ENCODE results near the gene KIF7.

DNA sequence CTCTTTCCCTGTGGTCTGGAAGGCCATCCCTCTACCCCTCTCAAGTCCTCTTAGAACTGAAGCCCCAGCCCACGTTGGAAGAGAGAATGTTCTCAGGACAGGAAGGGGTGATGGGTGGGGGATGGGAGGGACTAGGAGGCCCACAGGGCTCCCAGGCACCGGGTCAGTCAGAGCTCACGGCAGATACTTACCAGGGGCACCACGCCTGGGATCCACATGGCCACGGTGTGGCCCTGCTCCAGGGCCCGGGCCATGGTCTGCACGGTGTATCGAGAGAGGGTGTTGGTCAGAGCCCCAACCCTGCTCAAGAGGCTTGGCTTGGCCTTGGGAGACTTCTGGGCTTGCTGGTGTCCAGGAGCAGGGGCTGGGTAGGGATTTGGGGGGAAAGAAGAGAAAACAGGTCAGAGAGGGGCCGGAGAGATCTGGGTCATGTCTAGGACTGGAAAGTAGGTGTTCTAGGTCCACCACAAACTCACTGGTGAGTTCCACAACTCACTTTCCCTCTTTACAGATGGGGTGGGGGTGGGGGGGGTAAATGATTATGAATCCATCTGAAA is 14.1 kb upstream of the KIF7 start:
- TF ChIP-seq, protein P1, sequence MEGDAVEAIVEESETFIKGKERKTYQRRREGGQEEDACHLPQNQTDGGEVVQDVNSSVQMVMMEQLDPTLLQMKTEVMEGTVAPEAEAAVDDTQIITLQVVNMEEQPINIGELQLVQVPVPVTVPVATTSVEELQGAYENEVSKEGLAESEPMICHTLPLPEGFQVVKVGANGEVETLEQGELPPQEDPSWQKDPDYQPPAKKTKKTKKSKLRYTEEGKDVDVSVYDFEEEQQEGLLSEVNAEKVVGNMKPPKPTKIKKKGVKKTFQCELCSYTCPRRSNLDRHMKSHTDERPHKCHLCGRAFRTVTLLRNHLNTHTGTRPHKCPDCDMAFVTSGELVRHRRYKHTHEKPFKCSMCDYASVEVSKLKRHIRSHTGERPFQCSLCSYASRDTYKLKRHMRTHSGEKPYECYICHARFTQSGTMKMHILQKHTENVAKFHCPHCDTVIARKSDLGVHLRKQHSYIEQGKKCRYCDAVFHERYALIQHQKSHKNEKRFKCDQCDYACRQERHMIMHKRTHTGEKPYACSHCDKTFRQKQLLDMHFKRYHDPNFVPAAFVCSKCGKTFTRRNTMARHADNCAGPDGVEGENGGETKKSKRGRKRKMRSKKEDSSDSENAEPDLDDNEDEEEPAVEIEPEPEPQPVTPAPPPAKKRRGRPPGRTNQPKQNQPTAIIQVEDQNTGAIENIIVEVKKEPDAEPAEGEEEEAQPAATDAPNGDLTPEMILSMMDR (IDR thresholded peaks at IDR 0.05; ENCODE audit: low read length), result no peak
- no peak for TF ChIP-seq EZH2 (IDR thresholded peaks at IDR 0.05; ENCODE audit: borderline replicate concordance, low read length)

All from OCI-LY1 (cell line).